GM18873 (cell line): Measurements from ENCODE around the gene PDE8B.

Experiments
- ATAC-seq: cut with Tn5 transposase; IDR thresholded peaks from one replicate; pipeline ENCODE4 v1.9.1; 2021; ENCODE audit warnings: mild to moderate bottlenecking, moderate library complexity, moderate number of reproducible peaks; ENCODE audit not compliant: unreplicated experiment, low FRiP score

Gene PDE8B

DNA sequence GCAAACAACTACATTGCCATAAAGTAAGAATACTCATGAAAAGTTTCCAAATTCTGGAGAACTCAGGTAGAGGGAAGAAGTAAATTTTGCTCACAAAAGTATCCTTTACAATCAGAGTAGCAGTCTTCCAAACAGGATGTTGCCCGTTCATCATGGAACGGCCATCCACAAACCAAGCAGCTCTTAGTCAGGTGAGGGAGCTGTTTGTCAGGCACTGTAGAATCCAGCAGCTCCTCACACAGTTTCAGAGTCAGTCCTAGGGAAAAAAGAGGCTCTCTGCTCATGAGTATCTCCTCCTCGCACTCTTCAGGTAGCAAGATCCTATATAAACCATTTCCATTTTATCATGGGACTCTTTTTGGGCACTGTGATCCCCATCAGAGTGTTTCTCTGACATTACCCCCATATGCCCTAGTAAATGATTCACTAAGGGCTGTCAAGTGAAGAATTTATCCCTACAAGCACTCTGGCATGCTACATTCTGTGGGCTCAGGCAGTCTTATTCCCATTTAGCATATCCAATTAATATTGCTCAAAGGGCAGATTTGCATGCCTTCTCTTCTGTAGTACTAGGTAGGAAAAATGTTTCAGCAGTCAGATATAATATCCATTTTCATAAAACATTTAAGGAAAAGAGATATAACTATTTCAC is 183.7 kb downstream of the PDE8B start:
- no peak for ATAC-seq

DNA sequence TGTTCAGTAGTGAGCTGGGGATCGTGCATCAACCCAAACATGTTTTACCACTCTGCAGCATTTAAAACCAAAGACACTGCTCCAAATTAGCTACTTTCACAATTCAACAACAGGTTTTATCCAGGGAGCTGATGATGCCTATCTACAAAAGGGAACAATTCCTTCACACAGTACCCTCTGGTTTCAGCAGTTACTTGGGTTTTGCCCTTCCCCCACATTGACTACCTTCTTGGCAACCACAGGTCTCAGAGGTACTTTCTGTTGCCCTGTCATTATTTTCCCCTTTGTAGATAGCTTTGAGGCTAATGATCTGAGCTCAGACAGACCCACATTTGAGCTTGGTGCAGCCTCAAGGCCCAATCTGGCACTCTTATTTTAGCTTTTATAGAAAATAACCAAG is 185.5 kb downstream of the PDE8B start:
- ATAC-seq: no peak

DNA sequence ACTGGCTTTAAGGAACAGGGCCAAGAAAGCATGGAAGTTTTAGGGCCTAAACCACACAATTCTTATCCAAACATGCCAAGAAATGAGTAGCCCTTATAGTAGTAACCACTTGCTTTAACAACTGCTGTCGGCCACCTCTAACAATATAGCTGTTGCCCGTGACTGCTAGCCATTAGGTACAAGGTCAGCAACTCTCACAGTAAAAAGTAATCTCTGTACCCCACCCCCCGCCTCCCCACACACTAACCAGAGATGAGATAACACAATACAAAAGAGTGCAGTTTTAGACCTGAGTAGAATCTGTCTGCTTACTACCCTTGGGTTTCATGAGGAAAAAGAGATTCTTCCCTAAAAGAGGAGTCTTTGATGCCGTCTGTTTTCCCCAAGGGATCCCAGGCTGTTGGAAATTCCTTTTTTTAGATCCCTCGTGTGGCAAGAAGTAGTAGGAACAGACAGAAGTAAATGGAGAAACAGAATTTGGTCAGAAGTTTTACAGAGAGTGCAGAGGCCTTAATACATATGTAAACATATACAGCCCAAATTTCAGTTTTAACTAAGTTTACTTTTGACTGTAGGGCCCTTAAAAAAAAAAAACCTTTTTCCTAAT is 187.3 kb downstream of the PDE8B start:
- ATAC-seq: no peak

DNA sequence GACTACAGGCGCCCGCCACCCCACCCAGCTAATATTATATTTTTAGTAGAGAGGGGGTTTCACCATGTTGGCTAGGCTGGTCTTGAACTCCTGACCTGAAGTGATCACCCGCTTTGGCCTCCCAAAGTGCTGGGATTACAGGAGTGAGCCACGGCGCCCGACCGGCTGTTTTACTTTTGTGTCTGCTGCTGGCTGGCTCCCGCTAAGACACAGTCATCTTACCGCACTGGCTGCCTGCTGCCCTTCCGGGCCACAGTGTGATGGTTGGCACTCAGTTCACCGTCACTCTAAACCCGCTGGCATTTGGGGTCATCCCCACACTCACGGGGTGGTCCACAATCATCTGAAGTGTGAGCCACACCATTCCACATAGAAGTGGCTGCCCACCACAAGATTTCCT is 188.0 kb downstream of the PDE8B start:
- ATAC-seq: no peak

DNA sequence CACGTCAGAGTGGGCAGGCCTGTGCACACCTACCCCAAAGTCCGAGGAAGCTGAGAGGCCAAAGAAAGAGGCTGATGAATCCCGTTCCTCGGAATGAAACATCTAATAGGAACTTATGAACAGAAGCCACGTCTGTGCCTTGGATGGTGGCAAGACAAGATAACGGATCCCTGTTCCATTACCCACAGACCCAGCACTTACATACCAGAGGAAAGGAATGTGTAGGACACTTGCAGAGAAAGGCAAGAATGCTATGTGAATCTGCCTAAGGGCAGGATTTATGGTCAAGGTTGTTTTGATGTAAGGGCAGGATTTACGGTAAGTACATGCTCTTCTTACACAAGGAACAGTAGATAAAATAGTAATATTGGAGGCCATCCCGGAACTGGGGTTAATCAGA is 188.4 kb downstream of the PDE8B start:
- no peak for ATAC-seq

DNA sequence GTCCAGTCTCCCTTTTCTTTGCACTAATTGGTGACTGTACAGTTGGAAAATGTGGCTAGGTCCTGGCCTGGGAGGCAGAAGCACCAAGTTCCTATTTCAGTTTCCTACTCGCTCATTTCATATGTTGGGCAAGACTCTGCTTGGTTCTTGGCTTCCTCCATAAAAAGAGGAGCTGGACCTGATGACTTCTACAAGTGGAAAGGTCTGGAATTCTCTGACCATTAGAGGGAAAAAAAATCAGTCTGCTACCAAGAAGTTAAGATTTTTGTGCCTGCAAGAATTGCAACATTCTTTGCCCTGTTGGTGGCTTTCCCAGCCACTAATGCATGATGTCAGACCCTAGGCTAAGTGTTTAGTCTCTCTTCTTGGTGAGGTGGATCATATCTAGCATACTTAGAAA is 190.2 kb downstream of the PDE8B start:
- ATAC-seq: no peak

DNA sequence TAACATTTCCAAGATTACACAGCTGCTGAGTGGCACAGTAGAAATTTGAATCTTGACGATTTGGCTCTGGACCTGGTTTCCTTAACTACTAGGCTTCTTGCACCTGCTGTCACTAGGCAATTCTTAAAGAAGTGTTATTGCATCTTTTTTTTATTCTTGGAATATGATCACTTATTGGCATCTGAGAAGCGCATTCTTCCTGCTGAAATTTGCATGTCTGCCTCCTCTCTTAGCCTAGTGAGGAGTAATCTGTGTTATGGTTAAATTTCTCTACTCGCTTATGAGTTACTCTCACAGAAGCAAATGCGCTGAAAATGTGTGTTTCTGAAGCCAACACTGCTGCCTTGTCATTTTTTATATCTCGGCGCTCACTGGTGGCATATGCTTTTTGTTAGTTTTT is 192.3 kb downstream of the PDE8B start:
- ATAC-seq: no peak

DNA sequence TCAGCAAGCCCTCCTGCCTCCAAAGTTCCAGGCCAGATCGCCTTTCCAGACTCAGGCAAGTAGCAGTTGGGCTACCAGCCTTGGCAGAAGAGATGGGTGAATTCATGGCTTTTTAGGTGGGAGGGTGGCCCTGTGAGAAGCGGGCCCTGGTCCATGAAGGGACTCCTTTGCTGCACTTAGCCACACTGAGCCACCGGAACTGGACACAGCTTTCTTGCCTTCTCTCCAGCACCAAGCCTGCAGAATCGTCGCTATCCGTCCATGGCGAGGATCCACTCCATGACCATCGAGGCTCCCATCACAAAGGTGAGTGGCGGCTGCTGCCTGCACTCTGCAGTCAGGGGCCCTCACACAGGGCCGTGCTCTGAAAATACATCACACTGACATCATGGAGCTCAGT is 196.7 kb downstream of the PDE8B start:
- ATAC-seq: no peak

DNA sequence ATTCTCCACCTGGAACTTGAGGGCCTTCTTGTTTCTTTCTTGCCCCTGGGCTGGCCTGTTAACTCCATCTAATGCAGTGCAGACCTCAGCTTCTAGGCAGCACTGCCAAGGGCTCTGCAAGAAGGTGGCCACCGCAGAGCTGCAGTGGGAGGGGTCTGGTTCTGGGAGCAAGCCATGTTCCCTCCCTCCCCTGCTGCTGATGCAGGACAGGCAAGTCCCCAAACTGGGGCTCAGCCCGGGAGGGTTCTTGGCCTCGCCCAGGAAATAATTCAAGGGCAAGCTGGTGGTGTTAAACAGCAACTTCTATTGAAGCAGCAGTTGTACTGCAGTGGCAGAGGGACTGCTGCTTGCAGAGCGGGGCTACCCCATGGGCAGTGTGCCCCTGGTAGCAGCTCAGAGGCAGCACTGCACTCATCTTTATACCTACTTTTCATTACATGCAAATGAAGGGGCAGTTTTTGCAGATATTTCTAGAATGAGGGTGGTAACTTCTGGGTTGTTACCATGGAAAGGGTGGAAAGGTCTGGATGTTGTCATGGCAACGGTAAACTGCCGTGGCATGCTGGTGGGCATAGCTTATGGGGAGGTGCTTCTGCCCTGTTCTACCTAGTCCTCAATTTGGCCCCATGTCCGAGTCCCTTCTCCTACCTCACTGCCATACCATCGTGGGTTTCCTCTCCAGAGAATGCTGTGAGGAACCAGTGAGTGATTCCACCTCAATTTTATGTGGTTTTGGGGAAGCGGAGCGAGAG is 199.6 kb downstream of the PDE8B start:
- ATAC-seq: no peak

DNA sequence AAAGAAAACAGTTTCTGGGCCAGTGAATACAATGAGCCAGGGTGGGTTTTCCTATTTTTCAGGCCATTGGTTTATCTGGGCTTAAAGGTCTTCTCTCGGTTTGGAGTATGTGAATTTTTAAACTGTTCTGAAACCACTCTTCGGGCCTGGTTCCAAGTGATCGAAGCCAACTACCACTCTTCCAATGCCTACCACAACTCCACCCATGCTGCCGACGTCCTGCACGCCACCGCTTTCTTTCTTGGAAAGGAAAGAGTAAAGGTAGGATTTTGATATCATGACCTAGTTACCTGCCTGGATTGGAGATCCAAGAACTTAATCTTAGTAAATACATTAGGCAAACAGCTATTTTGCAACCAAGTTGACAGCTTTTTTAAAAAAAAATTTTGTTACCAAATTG is 202.6 kb downstream of the PDE8B start:
- no peak for ATAC-seq

DNA sequence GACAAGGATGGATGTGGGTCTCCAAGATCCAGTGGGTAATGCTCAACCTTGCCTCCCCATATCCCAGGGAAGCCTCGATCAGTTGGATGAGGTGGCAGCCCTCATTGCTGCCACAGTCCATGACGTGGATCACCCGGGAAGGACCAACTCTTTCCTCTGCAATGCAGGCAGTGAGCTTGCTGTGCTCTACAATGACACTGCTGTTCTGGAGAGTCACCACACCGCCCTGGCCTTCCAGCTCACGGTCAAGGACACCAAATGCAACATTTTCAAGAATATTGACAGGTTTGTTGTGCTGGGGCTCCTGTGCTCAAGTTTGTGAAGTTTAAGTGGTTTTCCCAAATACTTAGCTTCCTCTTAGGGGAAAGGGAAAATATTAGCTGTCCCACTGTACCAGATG is 207.7 kb downstream of the PDE8B start:
- no peak for ATAC-seq

DNA sequence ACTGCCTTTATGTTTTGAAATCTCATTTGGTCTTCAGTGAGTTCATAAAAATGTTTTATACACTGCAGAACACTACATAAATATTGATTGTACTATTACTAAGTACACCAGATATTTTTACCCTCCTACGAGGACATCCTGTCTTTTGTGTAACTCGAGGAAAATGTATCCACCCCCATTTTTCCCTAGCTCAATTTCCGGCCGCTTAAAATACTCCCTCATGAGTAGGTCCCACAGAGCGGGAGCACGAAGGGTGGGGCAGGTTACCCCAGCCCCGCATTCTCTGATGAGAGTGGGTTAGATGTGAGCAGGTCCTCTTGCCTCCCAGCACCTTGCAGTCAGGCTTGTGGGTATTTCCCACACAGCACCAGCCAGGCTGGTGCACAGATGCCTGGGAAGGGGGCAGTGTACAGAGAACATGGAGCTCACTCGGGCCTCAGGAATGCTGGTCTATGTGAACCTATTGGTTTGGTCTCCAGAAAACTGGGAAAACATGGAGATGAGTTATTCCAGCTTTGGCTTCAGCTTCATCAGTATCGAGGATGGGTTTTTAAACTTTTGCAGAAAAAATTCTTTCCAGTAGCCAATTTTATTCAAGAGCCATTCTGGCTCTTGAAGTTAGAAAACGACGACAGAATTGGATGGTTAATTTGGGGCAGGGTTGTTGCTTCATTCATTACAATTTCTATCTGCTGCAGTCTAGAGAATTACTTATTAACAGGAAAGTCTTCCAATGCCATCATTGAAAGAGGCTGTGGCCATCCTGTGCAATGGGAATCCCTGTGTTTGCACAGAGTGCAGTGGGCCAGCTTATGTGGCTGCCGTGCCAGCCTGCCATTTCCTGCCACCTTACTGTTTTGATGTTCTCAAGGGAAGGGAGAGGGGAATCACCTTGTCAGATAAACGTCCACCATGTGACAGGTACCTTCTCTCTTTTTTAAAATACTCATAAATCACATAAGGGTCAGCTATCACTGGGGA is 208.4 kb downstream of the PDE8B start:
- ATAC-seq: no peak

DNA sequence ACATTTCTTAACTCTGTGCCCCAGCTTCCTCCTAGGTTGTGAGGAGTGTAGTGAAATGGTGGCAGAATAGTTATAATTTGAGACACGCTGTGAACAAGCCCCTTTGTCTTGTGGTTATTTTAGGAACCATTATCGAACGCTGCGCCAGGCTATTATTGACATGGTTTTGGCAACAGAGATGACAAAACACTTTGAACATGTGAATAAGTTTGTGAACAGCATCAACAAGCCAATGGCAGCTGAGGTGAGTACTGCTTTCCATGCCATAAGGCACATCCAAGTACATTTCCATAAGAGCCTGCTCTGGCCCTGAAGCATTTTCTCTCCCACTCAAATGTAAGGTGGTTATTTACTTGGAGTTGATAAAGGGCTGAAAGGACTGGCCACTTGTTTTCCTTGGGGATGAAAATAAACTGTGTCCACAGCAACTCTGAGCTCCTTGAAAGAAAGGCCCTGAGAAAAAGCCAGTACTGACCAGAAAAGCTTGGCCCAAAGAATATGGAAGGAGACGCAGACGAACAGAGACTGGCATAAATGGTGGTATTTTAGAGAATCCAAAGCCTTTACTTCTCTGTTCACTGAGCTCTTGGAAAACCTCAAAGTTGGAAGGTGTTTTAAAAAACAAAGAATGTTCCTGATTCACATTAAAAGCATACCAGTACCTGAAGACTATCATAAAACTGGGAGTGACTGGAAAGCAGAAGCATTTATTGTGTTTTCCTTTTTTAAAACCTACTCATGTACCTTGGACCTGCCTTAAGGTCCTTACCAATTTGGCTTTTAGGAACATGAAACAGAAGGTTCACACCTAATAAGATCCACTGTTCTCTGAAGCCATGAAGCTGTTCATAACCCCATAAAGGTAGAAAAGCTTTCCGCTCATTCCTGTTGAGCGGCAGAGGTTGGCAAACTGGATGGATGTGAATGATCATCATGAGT is 209.4 kb downstream of the PDE8B start:
- ATAC-seq: no peak

DNA sequence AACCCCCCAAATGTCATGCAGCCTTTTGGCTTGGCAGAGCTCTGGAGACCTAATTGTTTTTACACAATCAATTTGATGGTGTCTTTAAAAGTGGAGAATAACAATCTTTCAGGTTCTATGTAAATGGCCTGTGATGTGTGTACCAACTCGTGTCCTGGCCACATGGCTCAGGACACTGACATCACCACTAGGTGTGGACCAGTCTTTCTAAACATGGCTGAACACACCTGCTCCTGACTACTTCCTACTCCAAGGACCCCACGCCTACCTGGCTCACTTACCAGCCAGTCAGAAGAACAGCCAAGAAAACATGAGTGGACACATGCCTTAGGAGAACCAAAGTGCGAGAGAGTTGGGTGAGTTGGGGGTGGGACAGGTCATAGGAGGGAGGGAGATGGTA is 210.5 kb downstream of the PDE8B start:
- no peak for ATAC-seq

DNA sequence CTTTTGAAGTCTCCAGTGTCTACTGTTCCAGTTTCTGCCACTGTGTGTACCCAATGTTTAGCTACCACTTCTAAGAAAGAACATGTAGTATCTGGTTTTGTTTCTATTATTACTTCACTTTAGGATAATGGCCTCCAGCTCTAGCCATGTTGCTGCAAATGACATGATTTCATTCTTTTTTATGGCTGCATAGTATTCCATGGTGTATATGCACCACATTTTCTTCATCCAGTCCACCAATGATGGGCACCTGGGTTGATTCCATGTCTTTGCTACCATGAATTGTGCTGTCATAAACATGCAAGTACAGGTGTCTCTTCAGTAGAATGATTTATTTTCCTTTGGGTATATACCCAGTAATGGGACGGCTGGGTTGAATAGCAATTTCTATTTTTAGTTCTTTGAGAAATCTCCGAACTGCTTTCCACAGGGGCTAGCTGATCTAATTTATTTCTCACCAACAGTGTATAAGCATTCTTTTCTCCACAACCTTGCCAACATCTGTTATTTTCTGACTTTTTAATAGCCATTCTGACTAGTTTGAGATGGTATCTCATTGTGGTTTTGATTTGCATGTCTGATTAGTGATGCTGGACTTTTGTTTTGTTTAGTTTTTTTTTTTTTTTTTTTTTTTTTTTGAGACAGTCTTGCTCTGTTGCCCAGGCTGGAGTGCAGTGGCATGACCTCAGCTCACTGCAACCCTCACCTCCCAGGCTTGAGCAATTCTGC is 212.7 kb downstream of the PDE8B start:
- no peak for ATAC-seq

DNA sequence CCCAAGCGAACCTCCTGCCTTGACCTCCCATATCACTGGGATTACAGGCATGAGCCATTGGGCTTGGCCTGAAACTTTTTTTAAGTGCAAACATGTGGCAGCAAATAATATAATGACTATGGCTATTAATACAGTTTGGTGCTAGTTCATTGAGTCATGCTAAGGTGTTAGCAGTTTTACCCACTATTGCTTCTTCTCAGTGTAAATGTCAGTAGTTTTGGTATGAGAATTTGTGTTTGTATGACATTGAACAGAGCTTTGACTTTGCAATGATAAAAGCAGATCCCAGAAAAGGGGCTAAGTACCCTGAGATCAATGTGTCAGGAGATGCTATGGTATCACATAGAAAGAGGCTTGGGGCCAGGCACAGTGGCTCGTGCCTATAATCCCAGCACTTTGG is 214.4 kb downstream of the PDE8B start:
- ATAC-seq: no peak

DNA sequence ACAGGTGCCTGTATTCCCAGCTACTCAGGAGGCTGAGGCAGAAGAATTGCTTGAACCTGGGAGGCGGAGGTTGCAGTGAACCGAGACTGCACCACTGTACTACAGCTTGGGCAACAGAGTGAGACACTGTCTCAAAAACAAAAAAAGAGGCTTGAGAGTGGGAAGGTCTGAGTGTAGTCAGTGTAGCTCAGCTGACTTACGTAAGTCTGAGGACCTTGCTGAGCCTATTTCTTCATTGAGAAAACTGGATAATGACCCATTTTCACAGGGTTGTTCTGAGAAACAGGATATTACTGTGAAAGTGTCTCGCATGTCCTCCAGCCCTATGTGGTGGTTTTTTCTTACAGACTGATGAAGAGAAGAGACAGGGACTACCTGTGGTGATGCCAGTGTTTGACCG is 214.9 kb downstream of the PDE8B start:
- ATAC-seq: no peak

DNA sequence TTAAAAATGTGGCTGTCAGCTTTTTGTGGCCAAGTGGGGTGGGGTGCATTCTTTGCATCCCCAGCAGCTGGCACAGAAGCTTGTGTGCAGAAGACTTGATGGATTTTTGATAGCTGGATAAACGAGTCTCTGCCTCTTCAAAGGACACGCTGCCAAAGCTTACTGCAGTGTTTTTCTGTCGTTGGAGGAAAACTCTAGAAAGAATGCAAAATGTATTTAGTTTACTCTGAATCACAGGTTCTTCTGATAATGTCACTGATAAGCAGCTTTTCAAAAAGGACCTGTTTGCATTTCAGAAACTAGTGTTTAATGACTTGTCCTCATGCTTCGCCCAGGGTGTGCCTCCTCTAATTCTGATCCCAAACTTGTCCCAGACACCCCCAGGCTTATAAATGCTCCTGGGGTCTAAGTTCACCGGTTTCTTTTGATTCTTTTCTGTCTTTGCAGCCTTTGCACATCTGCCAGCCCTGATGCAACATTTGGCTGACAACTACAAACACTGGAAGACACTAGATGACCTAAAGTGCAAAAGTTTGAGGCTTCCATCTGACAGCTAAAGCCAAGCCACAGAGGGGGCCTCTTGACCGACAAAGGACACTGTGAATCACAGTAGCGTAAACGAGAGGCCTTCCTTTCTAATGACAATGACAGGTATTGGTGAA is 215.6 kb downstream of the PDE8B start:
- ATAC-seq: no peak

DNA sequence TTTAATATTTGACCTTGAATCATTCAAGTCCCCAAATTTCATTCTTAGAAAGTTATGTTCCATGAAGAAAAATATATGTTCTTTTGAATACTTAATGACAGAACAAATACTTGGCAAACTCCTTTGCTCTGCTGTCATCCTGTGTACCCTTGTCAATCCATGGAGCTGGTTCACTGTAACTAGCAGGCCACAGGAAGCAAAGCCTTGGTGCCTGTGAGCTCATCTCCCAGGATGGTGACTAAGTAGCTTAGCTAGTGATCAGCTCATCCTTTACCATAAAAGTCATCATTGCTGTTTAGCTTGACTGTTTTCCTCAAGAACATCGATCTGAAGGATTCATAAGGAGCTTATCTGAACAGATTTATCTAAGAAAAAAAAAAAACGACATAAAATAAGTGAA is 216.2 kb downstream of the PDE8B start:
- no peak for ATAC-seq
